DOHH2 (cell line): ENCODE results near the gene SLC2A4RG.

Experiments
- H3F3A ChIP-seq: fragments of 200-600 bp; sonication (generic), shearing (Covaris generic); 2 replicates; pipeline ENCODE4 v1.6.0; 2016; ENCODE audit warnings: antibody characterized with exemption, mild to moderate bottlenecking; ENCODE audit not compliant: control insufficient read depth, insufficient read depth
- H3K27ac ChIP-seq: fragments of 200-600 bp; sonication (generic); 2 replicates; pipeline ENCODE4 v1.5.1; 2014; ENCODE audit warnings: low read depth, mild to moderate bottlenecking, low read length, moderate library complexity
- H3K27me3 ChIP-seq: fragments of 200-600 bp; sonication (generic); 2 replicates; pipeline ENCODE4 v1.6.1; 2014; ENCODE audit warnings: mild to moderate bottlenecking, low read length, mixed read lengths; ENCODE audit not compliant: control insufficient read depth
- H3K36me3 ChIP-seq: fragments of 200-600 bp; sonication (generic); 2 replicates; pipeline ENCODE4 v1.6.1; 2014; ENCODE audit warnings: mild to moderate bottlenecking, low read length, moderate library complexity, mixed read lengths; ENCODE audit not compliant: control insufficient read depth
- H3K4me1 ChIP-seq: fragments of 200-600 bp; sonication (generic); 2 replicates; pipeline ENCODE4 v1.6.1; 2014; ENCODE audit warnings: mild to moderate bottlenecking, low read length, mixed read lengths; ENCODE audit not compliant: control insufficient read depth
- H3K4me2 ChIP-seq: fragments of 200-600 bp; sonication (generic); 2 replicates; pipeline ENCODE4 v1.6.0; 2014; ENCODE audit warnings: mild to moderate bottlenecking, low read length, moderate library complexity
- H3K4me3 ChIP-seq: fragments of 200-600 bp; sonication (generic); 2 replicates; pipeline ENCODE4 v1.5.1; 2014; ENCODE audit warnings: mild to moderate bottlenecking, low read length, mixed read lengths
- H3K79me2 ChIP-seq: fragments of 200-600 bp; sonication (generic); 2 replicates; pipeline ENCODE4 v1.6.1; 2014; ENCODE audit warnings: mild to moderate bottlenecking, low read length, mixed read lengths; ENCODE audit not compliant: control insufficient read depth
- H3K9me2 ChIP-seq: fragments of 200-600 bp; sonication (generic); replicated peaks from 2 replicates; pipeline ENCODE4 v1.6.1; 2014; ENCODE audit warnings: mild to moderate bottlenecking, low read length, mixed read lengths; ENCODE audit not compliant: control insufficient read depth
- H3K9me3 ChIP-seq: fragments of 200-600 bp; sonication (generic); 2 replicates; pipeline ENCODE4 v1.6.1; 2014; ENCODE audit warnings: antibody characterized with exemption, low read length, mixed read lengths; ENCODE audit not compliant: control insufficient read depth, insufficient read depth
- H4K20me1 ChIP-seq: fragments of 200-600 bp; sonication (generic); 2 replicates; pipeline ENCODE4 v1.6.0; 2014; ENCODE audit warnings: low read depth, mild to moderate bottlenecking, antibody characterized with exemption, low read length, moderate library complexity; ENCODE audit not compliant: control insufficient read depth, insufficient read depth
- CTCF ChIP-seq: fragments of 200-600 bp; sonication (generic); IDR thresholded peaks from one replicate; pipeline ENCODE4 v1.5.1; 2014; ENCODE audit warnings: antibody characterized with exemption, mild to moderate bottlenecking, low read depth, low read length; ENCODE audit not compliant: poor library complexity, severe bottlenecking
- EZH2phosphoT487 ChIP-seq: fragments of 200-600 bp; sonication (generic); IDR thresholded peaks from 2 replicates; pipeline ENCODE4 v1.6.1; 2017; ENCODE audit warnings: borderline replicate concordance, mild to moderate bottlenecking, antibody characterized with exemption, low read length, moderate library complexity, mixed read lengths

Gene SLC2A4RG

DNA sequence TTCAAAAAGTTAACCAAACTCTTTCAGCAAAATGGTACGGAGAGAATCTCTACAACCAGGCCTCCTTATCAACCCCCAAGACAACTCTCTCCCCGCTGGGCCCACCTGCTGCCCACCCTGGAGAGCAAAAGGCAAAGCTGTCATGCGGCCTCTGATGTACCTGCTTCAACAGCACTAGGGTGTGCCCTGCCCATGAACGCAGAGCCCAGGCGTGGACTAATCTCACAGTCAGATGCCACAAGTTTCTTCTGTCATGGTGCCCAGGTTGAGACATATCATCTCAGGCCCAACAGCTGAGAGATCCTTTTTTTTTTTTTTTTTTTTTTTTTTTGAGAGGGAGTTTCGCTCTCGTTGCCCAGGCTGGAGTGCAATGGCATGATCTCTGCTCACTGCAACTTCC lies 26.3 kb downstream of the SLC2A4RG start:
- H4K20me1 ChIP-seq, result no peaks in the 10 kb centered on the region
- H3K9me2 ChIP-seq, result no peaks in the 10 kb centered on the region
- no peaks in the 10 kb centered on the region for H3K4me1 ChIP-seq
- H3K4me3 ChIP-seq, result no peak overlapping the region
- no peak overlapping the region for H3K27ac ChIP-seq
- no peaks in the 10 kb centered on the region for H3K36me3 ChIP-seq
- H3K79me2 ChIP-seq, result no peaks in the 10 kb centered on the region
- no peaks in the 10 kb centered on the region for H3F3A ChIP-seq
- no peak overlapping the region for H3K4me2 ChIP-seq
- TF ChIP-seq CTCF (no peak), EZH2phosphoT487 (no peak)
- H3K9me3 ChIP-seq, result no peaks in the 10 kb centered on the region
- peaks cover 7% of the 10 kb centered on the region for H3K27me3 ChIP-seq

DNA sequence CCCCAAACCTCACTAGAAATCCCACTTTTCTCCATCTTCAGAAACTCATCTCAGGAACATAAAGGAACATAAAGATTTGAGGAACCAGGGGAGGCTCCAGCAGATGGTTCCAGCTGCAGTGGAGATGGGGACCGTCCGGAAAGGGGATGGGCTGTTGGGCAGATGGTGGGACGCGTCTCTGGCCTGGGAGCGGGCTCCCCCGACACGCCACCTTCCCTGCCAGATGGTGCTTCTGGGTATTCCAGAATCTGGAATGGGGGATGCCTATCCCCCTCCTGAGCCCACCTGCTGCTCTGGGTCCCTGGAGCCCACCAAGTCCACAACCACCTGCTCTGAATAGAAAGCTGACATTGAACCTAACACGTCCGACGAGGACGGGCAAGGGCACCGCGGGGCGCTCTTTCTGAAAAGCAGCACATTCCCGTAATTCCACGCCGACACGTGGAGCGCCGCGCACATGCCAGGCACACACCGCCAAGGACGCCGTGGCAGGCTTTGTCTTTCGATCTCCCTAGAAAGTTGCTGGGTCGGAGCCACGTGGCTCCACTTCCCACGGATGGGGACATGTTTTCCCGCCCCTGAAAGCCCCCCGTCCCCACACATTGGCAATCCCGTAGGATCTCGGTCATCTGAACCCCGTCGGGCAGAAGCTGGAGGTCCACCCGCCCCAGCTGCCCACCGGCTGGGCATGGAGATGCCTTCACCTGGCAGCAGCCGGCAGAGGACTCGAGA lies 27.3 kb downstream of the SLC2A4RG start:
- H3K27ac ChIP-seq, result no peak overlapping the region
- no peaks in the 10 kb centered on the region for H4K20me1 ChIP-seq
- H3K9me3 ChIP-seq, result no peaks in the 10 kb centered on the region
- no peak for TF ChIP-seq EZH2phosphoT487
- TF ChIP-seq CTCF, result no peak
- H3K36me3 ChIP-seq, result no peaks in the 10 kb centered on the region
- H3K4me3 ChIP-seq, result no peak overlapping the region
- H3K9me2 ChIP-seq, result no peaks in the 10 kb centered on the region
- H3F3A ChIP-seq, result no peaks in the 10 kb centered on the region
- H3K27me3 ChIP-seq, result peaks cover 5% of the 10 kb centered on the region
- no peaks in the 10 kb centered on the region for H3K79me2 ChIP-seq
- H3K4me2 ChIP-seq, result no peak overlapping the region
- H3K4me1 ChIP-seq, result no peaks in the 10 kb centered on the region

DNA sequence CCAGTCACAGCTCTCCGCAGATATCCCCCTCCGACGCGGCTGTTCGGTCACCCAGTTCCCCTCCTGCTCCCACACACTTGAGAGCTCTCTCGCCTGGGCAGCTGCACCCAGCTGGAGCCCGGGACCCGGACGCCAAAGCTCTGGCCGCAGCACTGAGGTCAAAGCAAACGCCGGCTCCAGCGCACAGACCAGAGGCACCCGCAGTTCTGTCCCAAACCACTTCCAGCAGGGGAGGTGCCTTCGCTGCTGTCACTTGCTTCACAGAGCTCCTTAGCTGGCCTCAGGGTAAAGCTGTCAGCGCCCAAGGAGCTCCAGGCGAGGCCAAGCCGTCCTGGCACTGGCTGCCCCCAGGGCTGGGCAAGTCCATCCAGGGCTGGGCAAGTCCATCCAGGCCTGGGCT lies 27.9 kb downstream of the SLC2A4RG start:
- no peaks in the 10 kb centered on the region for H4K20me1 ChIP-seq
- H3K27ac ChIP-seq, result no peak overlapping the region
- H3K9me3 ChIP-seq, result no peaks in the 10 kb centered on the region
- no peak overlapping the region for H3K4me3 ChIP-seq
- H3K4me2 ChIP-seq, result no peak overlapping the region
- H3K9me2 ChIP-seq, result no peaks in the 10 kb centered on the region
- H3F3A ChIP-seq, result no peaks in the 10 kb centered on the region
- no peaks in the 10 kb centered on the region for H3K36me3 ChIP-seq
- peaks cover 4% of the 10 kb centered on the region for H3K27me3 ChIP-seq
- H3K79me2 ChIP-seq, result no peaks in the 10 kb centered on the region
- no peaks in the 10 kb centered on the region for H3K4me1 ChIP-seq
- no peak for TF ChIP-seq CTCF
- no peak for TF ChIP-seq EZH2phosphoT487
